Stromal cell of bone marrow (primary cell): ENCODE data around the gene RARRES1.

Experiments
- DNase-seq: peaks from one replicate; pipeline ENCODE4 v3.0.0-alpha.2; 2012; ENCODE audit warnings: low read depth

Gene RARRES1

GRCh38 chr3:158685159-158685558, 47.1 kb downstream of the RARRES1 start:
- DNase-seq = no peak

GRCh38 chr3:158683230-158683962, 48.9 kb downstream of the RARRES1 start:
- DNase-seq = no peak

- no peak for DNase-seq
Measured at GRCh38 chr3:158680861-158681260, 51.4 kb downstream of the RARRES1 start.

- DNase-seq = no peak
Measured at GRCh38 chr3:158679547-158680000, 52.7 kb downstream of the RARRES1 start.

- no peak for DNase-seq
Measured at GRCh38 chr3:158678687-158679086, 53.6 kb downstream of the RARRES1 start.

GRCh38 chr3:158672215-158673176, 59.8 kb downstream of the RARRES1 start, which contains the start of gene LXN:
Gene LXN (minus strand): TSS chr3:158672648. CDS start chr3:158672478, 170 bp downstream.
- peak; percentile 77 for DNase-seq

GRCh38 chr3:158671821-158672214, 60.4 kb downstream of the RARRES1 start:
- DNase-seq = no peak

- peak; percentile 73 for DNase-seq
Measured at GRCh38 chr3:158668506-158668905, 63.8 kb downstream of the RARRES1 start.

GRCh38 chr3:158666416-158666815, 65.8 kb downstream of the RARRES1 start:
- no peak for DNase-seq

- DNase-seq = no peak
Measured at GRCh38 chr3:158663832-158664231, 68.4 kb downstream of the RARRES1 start.

- DNase-seq = no peak
Measured at GRCh38 chr3:158663246-158663645, 69.0 kb downstream of the RARRES1 start.

- no peak for DNase-seq
Measured at GRCh38 chr3:158660711-158661110, 71.5 kb downstream of the RARRES1 start.

- DNase-seq = peak; percentile 68
Measured at GRCh38 chr3:158659454-158660237, 72.6 kb downstream of the RARRES1 start.

- no peak for DNase-seq
Measured at GRCh38 chr3:158658889-158659288, 73.4 kb downstream of the RARRES1 start.

- DNase-seq = no peak
Measured at GRCh38 chr3:158652463-158652862, 79.8 kb downstream of the RARRES1 start.

GRCh38 chr3:158651192-158651591, 81.1 kb downstream of the RARRES1 start:
- DNase-seq = no peak

GRCh38 chr3:158649791-158650190, 82.5 kb downstream of the RARRES1 start:
- no peak for DNase-seq
